Transverse colon (tissue), 4 donors: ENCODE data around the gene CFAP126.

Source experiments
- CTCF ChIP-seq, 5 experiments: fragments of 200-600 bp in 3 of 5; fragments of 450-650 bp in 2 of 5; sonication (generic) in 3 of 5; IDR thresholded peaks; 1 replicate in 2 of 5; 2 replicates in 3 of 5; pipeline ENCODE4 v1.5.1; 2016 to 2017; ENCODE audit warnings: antibody characterized with exemption in 5 of 5, inconsistent platforms in 3 of 5, mild to moderate bottlenecking in 2 of 5, moderate library complexity in 1 of 5
- EP300 ChIP-seq: sonication (generic); formaldehyde crosslinking; IDR thresholded peaks from one replicate; pipeline ENCODE4 v1.6.1; 2017; ENCODE audit warnings: antibody characterized with exemption, low read depth
- POLR2A ChIP-seq: fragments of 450-650 bp; IDR thresholded peaks from one replicate; pipeline ENCODE4 v1.6.1; 2016; ENCODE audit warnings: antibody characterized with exemption, mild to moderate bottlenecking, moderate library complexity
- POLR2AphosphoS5 ChIP-seq, 3 donors: sonication (generic); formaldehyde crosslinking; IDR thresholded peaks; one replicate each; pipeline ENCODE4 v1.6.1; 2016; ENCODE audit warnings: antibody characterized with exemption in 3 of 3

- TF ChIP-seq POLR2A, result no peak
- no peak for TF ChIP-seq POLR2AphosphoS5 (IDR thresholded peaks at IDR 0.05)
- TF ChIP-seq CTCF (IDR thresholded peaks at IDR 0.05), result no peak
- TF ChIP-seq EP300, result no peak
These were observed 25.5 kb downstream of the CFAP126 start for GRCh38 chr1:161342177-161342576.
